Measurements from ENCODE around the gene BEX3. TPM values are rescaled to one million over a fixed set of nuclear protein-coding genes. Genes with fewer than 3 reads are reported as not detected.
A peak's percentile ranks its signal among the peaks of the same experiment; 100 is the strongest.

The BEX3 gene
- total RNA-seq, 4 donors from 2014 or later: 101 to 224 (median 179) TPM

GRCh38 chrX:103367502-103367901, 8.8 kb upstream of the BEX3 start:
- Histone ChIP-seq H3K4me1 (no peaks in the 10 kb centered on the region), H3K9me3 (no peaks in the 10 kb centered on the region), H3K4me3 (no peak overlapping the region), H3K36me3 (no peaks in the 10 kb centered on the region), H3K27me3 (peaks cover 0 to 3% of the 10 kb centered on the region in 2 donors), H3K27ac (no peak overlapping the region)
- no peak for DNase-seq
- intact Hi-C loops (cut with DNase I; ENCODE audit: low total_unique reads): no loop called here
- TF ChIP-seq CTCF (IDR thresholded peaks at IDR 0.05): no peak
- no peak for TF ChIP-seq POLR2A (IDR thresholded peaks at IDR 0.05)

GRCh38 chrX:103369479-103369878, 6.9 kb upstream of the BEX3 start:
- Histone ChIP-seq H3K36me3 (no peaks in the 10 kb centered on the region), H3K27me3 (peaks cover 0 to under 1% of the 10 kb centered on the region in 2 donors), H3K9me3 (no peaks in the 10 kb centered on the region), H3K4me3 (no peak overlapping the region), H3K27ac (no peak overlapping the region), H3K4me1 (no peaks in the 10 kb centered on the region)
- no peak for DNase-seq
- intact Hi-C loops (cut with DNase I; ENCODE audit: low total_unique reads): no loop called here
- TF ChIP-seq CTCF (IDR thresholded peaks at IDR 0.05) (no peak), POLR2A (IDR thresholded peaks at IDR 0.05) (no peak)

- Histone ChIP-seq H3K4me3 (no peak overlapping the region), H3K27me3 (no peaks in the 10 kb centered on the region), H3K36me3 (no peaks in the 10 kb centered on the region), H3K27ac (no peak overlapping the region), H3K9me3 (no peaks in the 10 kb centered on the region), H3K4me1 (no peaks in the 10 kb centered on the region)
- TF ChIP-seq CTCF (IDR thresholded peaks at IDR 0.05): no peak
- no peak for TF ChIP-seq POLR2A (IDR thresholded peaks at IDR 0.05)
- intact Hi-C loops (cut with DNase I; ENCODE audit: low total_unique reads): no loop called here
- DNase-seq: no peak
Measured at GRCh38 chrX:103372886-103373285, 3.5 kb upstream of the BEX3 start.

- Histone ChIP-seq H3K9me3 (no peaks in the 10 kb centered on the region), H3K27me3 (no peaks in the 10 kb centered on the region), H3K4me1 (no peaks in the 10 kb centered on the region), H3K27ac (no peak overlapping the region), H3K4me3 (no peak overlapping the region), H3K36me3 (no peaks in the 10 kb centered on the region)
- no peak for DNase-seq
- intact Hi-C loops (cut with DNase I; ENCODE audit: low total_unique reads): no loop called here
- TF ChIP-seq POLR2A (IDR thresholded peaks at IDR 0.05) (no peak), CTCF (IDR thresholded peaks at IDR 0.05) (no peak)
Measured at GRCh38 chrX:103373581-103373980, 2.8 kb upstream of the BEX3 start.

- H3K36me3 ChIP-seq: no peaks in the 10 kb centered on the region
- peak overlapping the region; percentile 57 to 63 for H3K4me3 ChIP-seq
- TF ChIP-seq POLR2A (IDR thresholded peaks at IDR 0.05): no peak
- TF ChIP-seq CTCF (IDR thresholded peaks at IDR 0.05): no peak
- intact Hi-C loops (cut with DNase I; ENCODE audit: low total_unique reads): no loop called here
- H3K27me3 ChIP-seq: no peaks in the 10 kb centered on the region
- no peaks in the 10 kb centered on the region for H3K4me1 ChIP-seq
- DNase-seq: peak in 1 of 2 donors; percentile 18
- no peaks in the 10 kb centered on the region for H3K9me3 ChIP-seq
- peak overlapping the region; percentile 85 to 92 for H3K27ac ChIP-seq
Measured at GRCh38 chrX:103376979-103377324, 614 bp downstream of the BEX3 start.
